Endothelial cell of umbilical vein (primary cell): ENCODE measurements around the gene MAD2L2. TPM values are rescaled to one million over a fixed set of nuclear protein-coding genes. Genes with fewer than 3 reads are reported as not detected.

Source experiments
- BruUV-seq: library from RNA; stranded (reverse); fragments of 400-500 nt; replicated peaks from 2 replicates; lab custom pipeline; 2021; lab: Mats Ljungman, UMichigan
- CTCF ChIA-PET: fragments of 300-600, 350-600 bp; sonication (Branson Sonifier 250); formaldehyde crosslinking; loops from one replicate; lab custom pipeline; 2021; ENCODE audit warnings: antibody characterized with exemption, inconsistent platforms; lab: Charles Lee
- POLR2A ChIA-PET: fragments of 300-600, 350-600 bp; sonication (Branson Sonifier 250); formaldehyde crosslinking; loops from one replicate; lab custom pipeline; 2021; ENCODE audit warnings: antibody characterized with exemption, inconsistent platforms; lab: Charles Lee
- DNase-seq: peaks from one replicate; pipeline ENCODE4 v3.0.0-alpha.2; 2011; ENCODE audit warnings: low read depth, low spot score
- FAIRE-seq: peaks from 2 replicates; lab custom pipeline; 2011; peaks lifted over from hg19 to GRCh38; lab: Jason Lieb, UNC
- H2AFZ ChIP-seq: 2 replicates; pipeline ENCODE4 v1.6.0; 2012; ENCODE audit warnings: low read depth, low read length, control low read depth, inconsistent platforms
- H3K27ac ChIP-seq: 2 replicates; pipeline ENCODE4 v1.5.1; 2011; ENCODE audit warnings: low read depth, mild to moderate bottlenecking, control low read depth, low read length, moderate library complexity; ENCODE audit not compliant: insufficient read depth
- H3K27me3 ChIP-seq, 2 experiments: 2 replicates each; pipeline versions ENCODE4 v1.6.0 to v1.6.1; 2011; ENCODE audit warnings: low read length in 2 of 2, mixed read lengths in 1 of 2; ENCODE audit not compliant: control insufficient read depth in 2 of 2, insufficient read depth in 2 of 2
- H3K36me3 ChIP-seq, 2 experiments: 2 replicates in 1 of 2; 3 replicates in 1 of 2; pipeline ENCODE4 v1.5.1; 2011; ENCODE audit warnings: low read length in 2 of 2, mild to moderate bottlenecking in 1 of 2, moderate library complexity in 1 of 2; ENCODE audit not compliant: control insufficient read depth in 2 of 2, insufficient read depth in 2 of 2; ENCODE audit errors: extremely low read depth in 1 of 2
- H3K4me1 ChIP-seq: 3 replicates; pipeline ENCODE4 v1.5.1; 2011; ENCODE audit warnings: mild to moderate bottlenecking, low read length; ENCODE audit not compliant: control insufficient read depth, insufficient read depth; ENCODE audit errors: extremely low read depth
- H3K4me2 ChIP-seq: 2 replicates; pipeline ENCODE4 v1.6.1; 2011; ENCODE audit warnings: low read length, control low read depth, mixed read lengths; ENCODE audit not compliant: insufficient read depth
- H3K4me3 ChIP-seq, 3 experiments: fragments of 200-600 bp in 1 of 3; sonication (generic), shearing (Covaris generic) in 1 of 3; replicated peaks in 1 of 3; 2 replicates each; pipeline ENCODE4 v1.5.1; 2011 to 2016; ENCODE audit warnings: control low read depth in 3 of 3, low read length in 3 of 3, mild to moderate bottlenecking in 2 of 3, inconsistent platforms in 1 of 3, low read depth in 1 of 3, moderate library complexity in 1 of 3; ENCODE audit not compliant: insufficient read depth in 1 of 3
- H3K79me2 ChIP-seq: 2 replicates; pipeline ENCODE4 v1.6.0; 2012; ENCODE audit warnings: low read length, inconsistent platforms; ENCODE audit not compliant: control insufficient read depth, insufficient read depth
- H3K9ac ChIP-seq: replicated peaks from 2 replicates; pipeline ENCODE3; 2011; ENCODE audit warnings: low read length, control low read depth; ENCODE audit not compliant: insufficient read depth; ENCODE audit errors: extremely low read depth
- H3K9me1 ChIP-seq: replicated peaks from 3 replicates; pipeline ENCODE4 v1.6.0; 2011; ENCODE audit warnings: mild to moderate bottlenecking, low read length; ENCODE audit not compliant: control insufficient read depth, insufficient read depth; ENCODE audit errors: extremely low read depth
- H3K9me3 ChIP-seq: replicated peaks from 2 replicates; pipeline ENCODE4 v1.5.1; 2012; ENCODE audit warnings: low read length, inconsistent platforms; ENCODE audit not compliant: control insufficient read depth, insufficient read depth
- H4K20me1 ChIP-seq: replicated peaks from 2 replicates; pipeline ENCODE3; 2011; ENCODE audit warnings: mild to moderate bottlenecking, low read length; ENCODE audit not compliant: control insufficient read depth, insufficient read depth; ENCODE audit errors: extremely low read depth
- CTCF ChIP-seq, 2 donors: IDR thresholded peaks; 1 replicate in 1 of 2; 2 replicates in 1 of 2; pipeline ENCODE4 v1.5.1; 2011; ENCODE audit warnings: low read length in 2 of 2, mild to moderate bottlenecking in 2 of 2, moderate library complexity in 2 of 2, control low read depth in 1 of 2, inconsistent platforms in 1 of 2, low read depth in 1 of 2; ENCODE audit not compliant: insufficient read depth in 1 of 2; ENCODE audit errors: extremely low read depth in 1 of 2
- EZH2 ChIP-seq: IDR thresholded peaks from 2 replicates; pipeline ENCODE4 v1.6.1; 2012; ENCODE audit warnings: borderline replicate concordance, low read depth, mild to moderate bottlenecking, moderate library complexity, low read length, inconsistent platforms; ENCODE audit not compliant: severe bottlenecking
- FOS ChIP-seq: IDR thresholded peaks from 2 replicates; pipeline ENCODE4 v1.6.1; 2011; ENCODE audit warnings: mild to moderate bottlenecking, low read length, moderate library complexity, borderline replicate concordance; ENCODE audit not compliant: insufficient read depth
- GATA2 ChIP-seq: IDR thresholded peaks from 2 replicates; pipeline ENCODE4 v1.7.0; 2011; ENCODE audit warnings: low read depth, mild to moderate bottlenecking, moderate library complexity, mixed read lengths, low read length; ENCODE audit not compliant: insufficient read length, insufficient read depth
- JUN ChIP-seq: IDR thresholded peaks from 2 replicates; pipeline ENCODE4 v1.6.1; 2011; ENCODE audit warnings: borderline replicate concordance, low read depth; ENCODE audit not compliant: insufficient read length, insufficient read depth
- MAX ChIP-seq: IDR thresholded peaks from 2 replicates; pipeline ENCODE4 v1.6.1; 2011; ENCODE audit not compliant: insufficient read depth, insufficient read length
- MYC ChIP-seq: IDR thresholded peaks from one replicate; pipeline ENCODE4 v1.6.1; 2011; ENCODE audit warnings: mild to moderate bottlenecking, low read depth, low read length
- POLR2A ChIP-seq: IDR thresholded peaks from 2 replicates; pipeline ENCODE4 v1.6.1; 2012; ENCODE audit warnings: low read depth, mild to moderate bottlenecking, control low read depth, low read length
- POLR2AphosphoS5 ChIP-seq: IDR thresholded peaks from 2 replicates; pipeline ENCODE4 v1.6.1; 2012; ENCODE audit warnings: low read depth, mild to moderate bottlenecking, control low read depth, low read length, moderate library complexity; ENCODE audit not compliant: insufficient read depth
- dilution Hi-C: fragments of 300-500 bp; cut with MboI; formaldehyde crosslinking; loops from one replicate; pipeline ENCODE4 v1.15.0; 2019; ENCODE audit warnings: low sequenced_read_pairs; ENCODE audit not compliant: extremely low pct_ligation_motif_present
- intact Hi-C: fragments of 100-400 bp; cut with micrococcal nuclease; formaldehyde crosslinking; loops from one replicate; pipeline ENCODE4 v1.10.0; 2022
- polyA plus RNA-seq, 4 experiments: library from polyadenylated mRNA; depleted of rRNA in 3 of 4; stranded (reverse) in 3 of 4; unstranded in 1 of 4; fragments of >200 nt; gene quantifications; 2 replicates each; pipeline versions ENCODE4 v1.2.1 to v1.2.3, GENCODE V29; 2011 to 2012; ENCODE audit warnings: missing spikeins in 1 of 4
- total RNA-seq: library from RNA; stranded (reverse); gene quantifications from 2 replicates; pipeline ENCODE4 v1.2.3, GENCODE V29; 2021

Gene MAD2L2
- total and polyA plus RNA-seq, 2 donors (not counting 3 experiments of a cell fraction or from before 2014, with no cell fraction given) = 35.9 to 74.2 TPM

- Histone ChIP-seq H3K9ac (no peak overlapping the region), H3K27me3 (no peaks in the 10 kb centered on the region), H2AFZ (no peak overlapping the region), H3K9me3 (no peaks in the 10 kb centered on the region), H3K27ac (no peak overlapping the region), H3K4me3 (no peak overlapping the region), H3K9me1 (no peaks in the 10 kb centered on the region), H3K4me2 (no peak overlapping the region), H4K20me1 (no peaks in the 10 kb centered on the region), H3K79me2 (no peaks in the 10 kb centered on the region), H3K36me3 (no peaks in the 10 kb centered on the region), H3K4me1 (peaks cover 3% of the 10 kb centered on the region)
- DNase-seq (no peak), FAIRE-seq (no peak)
- ChIA-PET CTCF (interaction anchor here (0.6 to 12.8 kb wide), 8 partner anchors 7 to 616 kb away, joined by 3 to 373 read pairs (median 12); partner anchors contain the start of gene FBXO6), POLR2A (no interaction called here)
- intact Hi-C loops (no loop called here), dilution Hi-C loops (no loop called here)
- no peak for TF ChIP-seq MYC
- no peak for TF ChIP-seq EZH2
- TF ChIP-seq POLR2AphosphoS5 = no peak
- TF ChIP-seq FOS = no peak
- no peak for TF ChIP-seq CTCF (IDR thresholded peaks at IDR 0.05; ENCODE audit: extremely low read depth in 1 of 2, insufficient read depth in 1 of 2, low read depth in 1 of 2, low read length in 2 of 2)
- no peak for TF ChIP-seq JUN
- TF ChIP-seq GATA2 = no peak
- TF ChIP-seq MAX = no peak
- no peak for TF ChIP-seq POLR2A
- no TSS peak for BruUV-seq
Measured at GRCh38 chr1:11653101-11653860, 27.7 kb downstream of the MAD2L2 start.
